ENCODE data around the gene DPCD. TPM values are rescaled to one million over a fixed set of nuclear protein-coding genes. Genes with fewer than 3 reads are reported as not detected.

DPCD gene
- polyA plus RNA-seq, 1 of the 3 experiments (the other 2 are of a cell fraction): 106 TPM

DNA sequence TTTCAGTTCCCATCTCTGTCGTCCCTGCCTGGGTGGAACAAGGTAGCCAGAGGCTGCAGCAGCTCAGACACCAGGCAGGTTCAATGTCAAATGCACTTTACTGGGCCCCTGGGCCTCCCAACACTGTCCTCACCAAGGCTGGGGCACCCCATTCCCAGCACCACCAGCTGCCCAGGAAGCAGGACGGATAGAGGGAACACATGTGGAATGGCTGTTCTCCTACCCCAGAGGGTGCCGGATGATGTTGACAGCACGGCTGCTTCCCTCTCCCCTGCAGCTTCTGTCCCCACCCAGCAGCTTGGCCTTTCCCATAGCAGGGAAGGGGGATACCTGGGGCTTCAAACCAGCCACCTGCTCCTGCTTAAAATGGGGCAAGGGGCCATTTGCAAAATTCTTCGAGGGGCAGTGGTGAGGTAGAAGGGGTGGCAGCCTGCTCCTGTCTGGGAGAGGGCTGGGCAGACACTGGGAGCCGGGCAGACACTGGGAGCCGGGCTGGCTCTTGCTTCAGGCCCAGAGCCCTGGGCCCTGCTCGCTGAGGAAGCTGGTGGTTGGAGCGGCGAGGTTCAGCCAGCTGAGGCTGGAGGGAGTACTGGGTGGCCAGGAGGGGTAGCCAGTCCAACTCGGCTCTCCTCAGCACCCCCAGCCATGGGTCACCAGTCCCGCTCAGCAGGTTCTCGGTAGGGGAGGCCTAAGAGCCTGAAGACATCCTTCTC, 9.2 kb upstream of the DPCD start:
- WGBS (ENCODE audit: low lambda C conversion rate): 87% methylated on average over 9 of the region's 13 CpGs
- Histone ChIP-seq H3K4me3 (ENCODE audit: low read depth in 2 of 2, low read length in 1 of 2) (no peak overlapping the region), H3K27me3 (ENCODE audit: insufficient read depth) (no peaks in the 10 kb centered on the region), H3K4me2 (no peak overlapping the region), H3K9ac (no peak overlapping the region), H3K27ac (ENCODE audit: low read depth in 2 of 2, low read length in 1 of 2) (no peak overlapping the region), H3K9me2 (no peaks in the 10 kb centered on the region), H3K4me1 (ENCODE audit: control insufficient read depth in 1 of 2, insufficient read depth in 2 of 2, low read depth in 1 of 2, low read length in 1 of 2) (peaks cover 0 to 17% of the 10 kb centered on the region in 2 experiments; a peak in 1 of 4 replicates), H2AFZ (ENCODE audit: low read depth) (no peak overlapping the region), H4K20me1 (ENCODE audit: insufficient read depth) (no peaks in the 10 kb centered on the region), H3F3A (replicated peaks; ENCODE audit: insufficient read depth) (no peaks in the 10 kb centered on the region), H3K36me3 (replicated peaks in 1 of 2; ENCODE audit: control insufficient read depth in 1 of 2, insufficient read depth in 2 of 2, low read length in 1 of 2) (peaks cover 0 to 42% of the 10 kb centered on the region in 2 experiments), H3K79me2 (ENCODE audit: insufficient read depth) (no peaks in the 10 kb centered on the region), H3K9me3 (no peaks in the 10 kb centered on the region)
- ChIA-PET POLR2A (no interaction called here), CTCF (interaction anchor here (1.3 to 11.9 kb wide), 8 partner anchors 7 to 365 kb away, joined by 3 to 88 read pairs (median 6); partner anchors contain the start of genes DPCD and POLL)
- TF ChIP-seq RFX5 (IDR thresholded peaks at IDR 0.05; ENCODE audit: low read length) (no peak), TCF12 (IDR thresholded peaks at IDR 0.05) (no peak), EZH2phosphoT487 (IDR thresholded peaks at IDR 0.05; ENCODE audit: borderline replicate concordance, low read depth) (no peak), NRF1 (IDR thresholded peaks at IDR 0.05; ENCODE audit: low read depth, low read length) (no peak), YY1 (IDR thresholded peaks at IDR 0.05; ENCODE audit: low read depth) (no peak), GATA2 (CRISPR knock-in tag; IDR thresholded peaks at IDR 0.05) (no peak), FOXJ3 (CRISPR knock-in tag; IDR thresholded peaks at IDR 0.05) (no peak), RXRA (IDR thresholded peaks at IDR 0.05; ENCODE audit: borderline replicate concordance, low read depth) (no peak), SMC3 (IDR thresholded peaks at IDR 0.05; ENCODE audit: low read depth, low read length) (no peak), JUND (IDR thresholded peaks at IDR 0.05) (no peak), SIN3A (IDR thresholded peaks at IDR 0.05; ENCODE audit: borderline replicate concordance, low read depth, low read length) (no peak), RAD21 (IDR thresholded peaks at IDR 0.05; ENCODE audit: low read length) (no peak)
- TF ChIP-seq, protein P1, sequence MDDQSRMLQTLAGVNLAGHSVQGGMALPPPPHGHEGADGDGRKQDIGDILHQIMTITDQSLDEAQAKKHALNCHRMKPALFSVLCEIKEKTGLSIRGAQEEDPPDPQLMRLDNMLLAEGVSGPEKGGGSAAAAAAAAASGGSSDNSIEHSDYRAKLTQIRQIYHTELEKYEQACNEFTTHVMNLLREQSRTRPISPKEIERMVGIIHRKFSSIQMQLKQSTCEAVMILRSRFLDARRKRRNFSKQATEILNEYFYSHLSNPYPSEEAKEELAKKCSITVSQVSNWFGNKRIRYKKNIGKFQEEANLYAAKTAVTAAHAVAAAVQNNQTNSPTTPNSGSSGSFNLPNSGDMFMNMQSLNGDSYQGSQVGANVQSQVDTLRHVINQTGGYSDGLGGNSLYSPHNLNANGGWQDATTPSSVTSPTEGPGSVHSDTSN (IDR thresholded peaks at IDR 0.05): no peak
- no peak for DNase-seq

DNA sequence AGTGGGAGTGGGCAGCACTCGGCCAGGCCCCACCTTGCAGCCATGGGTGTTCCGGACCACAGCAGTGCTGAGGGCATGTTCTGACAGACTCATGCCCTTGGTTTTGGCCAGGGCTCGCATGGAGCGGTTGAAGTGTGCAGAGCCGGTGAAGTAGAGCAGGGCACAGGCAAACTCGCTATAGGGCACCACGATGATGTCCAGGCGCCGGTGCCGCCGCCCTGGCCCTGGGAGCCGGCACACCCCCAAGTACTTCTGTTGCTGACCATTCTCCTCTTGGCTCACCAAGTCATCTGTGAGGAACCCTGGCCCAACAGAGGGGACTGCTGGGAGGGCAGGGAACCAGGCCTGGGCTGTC, 8.6 kb upstream of the DPCD start:
- Histone ChIP-seq H3K9me3 (no peaks in the 10 kb centered on the region), H3K4me3 (ENCODE audit: low read depth in 2 of 2, low read length in 1 of 2) (no peak overlapping the region), H3K36me3 (replicated peaks in 1 of 2; ENCODE audit: control insufficient read depth in 1 of 2, insufficient read depth in 2 of 2, low read length in 1 of 2) (peaks cover 0 to 43% of the 10 kb centered on the region in 2 experiments), H3K27me3 (ENCODE audit: insufficient read depth) (no peaks in the 10 kb centered on the region), H2AFZ (ENCODE audit: low read depth) (no peak overlapping the region), H3K27ac (ENCODE audit: low read depth in 2 of 2, low read length in 1 of 2) (no peak overlapping the region), H4K20me1 (ENCODE audit: insufficient read depth) (no peaks in the 10 kb centered on the region), H3K9ac (no peak overlapping the region), H3K9me2 (no peaks in the 10 kb centered on the region), H3F3A (replicated peaks; ENCODE audit: insufficient read depth) (no peaks in the 10 kb centered on the region), H3K4me2 (no peak overlapping the region), H3K79me2 (ENCODE audit: insufficient read depth) (no peaks in the 10 kb centered on the region), H3K4me1 (ENCODE audit: control insufficient read depth in 1 of 2, insufficient read depth in 2 of 2, low read depth in 1 of 2, low read length in 1 of 2) (peaks cover 0 to 17% of the 10 kb centered on the region in 2 experiments; a peak in 1 of 4 replicates)
- no peak for DNase-seq
- ChIA-PET CTCF (interaction anchor here (1.3 to 11.9 kb wide), 4 partner anchors 8 to 366 kb away, joined by 3 to 88 read pairs (median 6); no protein-coding TSS in a partner anchor), POLR2A (no interaction called here)
- TF ChIP-seq, protein P2, sequence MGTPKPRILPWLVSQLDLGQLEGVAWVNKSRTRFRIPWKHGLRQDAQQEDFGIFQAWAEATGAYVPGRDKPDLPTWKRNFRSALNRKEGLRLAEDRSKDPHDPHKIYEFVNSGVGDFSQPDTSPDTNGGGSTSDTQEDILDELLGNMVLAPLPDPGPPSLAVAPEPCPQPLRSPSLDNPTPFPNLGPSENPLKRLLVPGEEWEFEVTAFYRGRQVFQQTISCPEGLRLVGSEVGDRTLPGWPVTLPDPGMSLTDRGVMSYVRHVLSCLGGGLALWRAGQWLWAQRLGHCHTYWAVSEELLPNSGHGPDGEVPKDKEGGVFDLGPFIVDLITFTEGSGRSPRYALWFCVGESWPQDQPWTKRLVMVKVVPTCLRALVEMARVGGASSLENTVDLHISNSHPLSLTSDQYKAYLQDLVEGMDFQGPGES (IDR thresholded peaks at IDR 0.05; ENCODE audit: low read depth, low read length): no peak
- TF ChIP-seq, protein P3, sequence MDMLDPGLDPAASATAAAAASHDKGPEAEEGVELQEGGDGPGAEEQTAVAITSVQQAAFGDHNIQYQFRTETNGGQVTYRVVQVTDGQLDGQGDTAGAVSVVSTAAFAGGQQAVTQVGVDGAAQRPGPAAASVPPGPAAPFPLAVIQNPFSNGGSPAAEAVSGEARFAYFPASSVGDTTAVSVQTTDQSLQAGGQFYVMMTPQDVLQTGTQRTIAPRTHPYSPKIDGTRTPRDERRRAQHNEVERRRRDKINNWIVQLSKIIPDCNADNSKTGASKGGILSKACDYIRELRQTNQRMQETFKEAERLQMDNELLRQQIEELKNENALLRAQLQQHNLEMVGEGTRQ (IDR thresholded peaks at IDR 0.05; ENCODE audit: borderline replicate concordance, low read depth, low read length): no peak
- no peak for TF ChIP-seq MEF2A (IDR thresholded peaks at IDR 0.05; ENCODE audit: borderline replicate concordance, low read depth)
- TF ChIP-seq TEAD4 (IDR thresholded peaks at IDR 0.05; ENCODE audit: borderline replicate concordance, insufficient read depth): no peak
- TF ChIP-seq TCF12 (IDR thresholded peaks at IDR 0.05): no peak
- TF ChIP-seq, protein P4, sequence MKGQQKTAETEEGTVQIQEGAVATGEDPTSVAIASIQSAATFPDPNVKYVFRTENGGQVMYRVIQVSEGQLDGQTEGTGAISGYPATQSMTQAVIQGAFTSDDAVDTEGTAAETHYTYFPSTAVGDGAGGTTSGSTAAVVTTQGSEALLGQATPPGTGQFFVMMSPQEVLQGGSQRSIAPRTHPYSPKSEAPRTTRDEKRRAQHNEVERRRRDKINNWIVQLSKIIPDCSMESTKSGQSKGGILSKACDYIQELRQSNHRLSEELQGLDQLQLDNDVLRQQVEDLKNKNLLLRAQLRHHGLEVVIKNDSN (IDR thresholded peaks at IDR 0.05; ENCODE audit: borderline replicate concordance, low read depth): no peak
- TF ChIP-seq GATA2 (CRISPR knock-in tag; IDR thresholded peaks at IDR 0.05): no peak
- TF ChIP-seq GABPA (IDR thresholded peaks at IDR 0.05; ENCODE audit: low read depth): no peak
- TF ChIP-seq SMC3 (IDR thresholded peaks at IDR 0.05; ENCODE audit: low read depth, low read length): no peak
- no peak for TF ChIP-seq RCOR1 (IDR thresholded peaks at IDR 0.05; ENCODE audit: low read length)
- no peak for TF ChIP-seq RXRA (IDR thresholded peaks at IDR 0.05; ENCODE audit: borderline replicate concordance, low read depth)
- no peak for TF ChIP-seq FOXJ3 (CRISPR knock-in tag; IDR thresholded peaks at IDR 0.05)
- no peak for TF ChIP-seq POLR2AphosphoS5 (IDR thresholded peaks at IDR 0.05; ENCODE audit: low read depth, low read length)
- TF ChIP-seq FOSL2 (IDR thresholded peaks at IDR 0.05; ENCODE audit: borderline replicate concordance, low read depth): no peak
- TF ChIP-seq CHD2 (IDR thresholded peaks at IDR 0.05; ENCODE audit: low read length, partially characterized antibody): no peak
- no peak for TF ChIP-seq EP300 (IDR thresholded peaks at IDR 0.05; ENCODE audit: borderline replicate concordance in 1 of 2, low read depth in 1 of 2, low read length in 1 of 2)
- no peak for TF ChIP-seq MXI1 (IDR thresholded peaks at IDR 0.05; ENCODE audit: low read depth, low read length)
- WGBS (ENCODE audit: low lambda C conversion rate): 100% methylated on average over 7 of the region's 12 CpGs

Data from SK-N-SH (cell line).